Lower lobe of right lung (tissue), 2 donors: ENCODE results near the gene LAMTOR2. TPM values are rescaled to one million over a fixed set of nuclear protein-coding genes. Genes with fewer than 3 reads are reported as not detected.
A peak's percentile ranks its signal among the peaks of the same experiment; 100 is the strongest.

Experiments
- ATAC-seq, 2 donors: fragments of 200-7000 bp; cut with Tn5 transposase; one replicate each; pipeline ENCODE4 v1.9.1; 2020 to 2022; ENCODE audit warnings: mild to moderate bottlenecking in 2 of 2, moderate library complexity in 2 of 2
- DNase-seq: peaks from one replicate; pipeline ENCODE4 v3.0.0-alpha.2; 2020
- H3K27ac ChIP-seq: fragments of 200-600 bp; one replicate; pipeline ENCODE4 v1.8.0; 2022
- H3K27me3 ChIP-seq: fragments of 200-600 bp; one replicate; pipeline ENCODE4 v1.8.0; 2022; ENCODE audit warnings: low read depth
- H3K36me3 ChIP-seq: fragments of 200-600 bp; one replicate; pipeline ENCODE4 v1.8.0; 2022; ENCODE audit warnings: mild to moderate bottlenecking
- H3K4me1 ChIP-seq: fragments of 200-600 bp; one replicate; pipeline ENCODE4 v1.8.0; 2022
- H3K4me3 ChIP-seq: fragments of 200-600 bp; one replicate; pipeline ENCODE4 v1.8.0; 2022; ENCODE audit warnings: mild to moderate bottlenecking
- H3K9me3 ChIP-seq: fragments of 200-600 bp; one replicate; pipeline ENCODE4 v1.8.0; 2022
- CTCF ChIP-seq: fragments of 200-600 bp; IDR thresholded peaks from one replicate; pipeline ENCODE4 v1.8.0; 2022; ENCODE audit warnings: antibody characterized with exemption, mild to moderate bottlenecking
- intact Hi-C: fragments of 100-400 bp; cut with DNase I; formaldehyde crosslinking; loops from one replicate; pipeline ENCODE4 v1.11.0; 2022
- total RNA-seq: library from RNA; stranded (reverse); fragmentation: NEBNext Ultra II Directional; extraction: Animal tissue kit (Norgen Biotek cat#: 25700); gene quantifications from one replicate; pipeline ENCODE4 v1.2.1, GENCODE V29; 2021
- donor health status: DM: no; HTN: yes; CAD: no; lungs with severe emphysema.

LAMTOR2 gene
- total RNA-seq, 1 donor from 2014 or later: 66.5 TPM

GRCh38 chr1:156104861-156105832 is 50.6 kb downstream of the LAMTOR2 start:
- peaks cover 65% of the 10 kb centered on the region for H3K4me1 ChIP-seq
- no peaks in the 10 kb centered on the region for H3K27me3 ChIP-seq
- DNase-seq (no peak), ATAC-seq (peak; percentile 14 to 37)
- H3K27ac ChIP-seq: peak overlapping the region; percentile 98
- no peaks in the 10 kb centered on the region for H3K9me3 ChIP-seq
- peak overlapping the region; percentile 52 for H3K4me3 ChIP-seq
- intact Hi-C loops: no loop called here
- TF ChIP-seq CTCF: no peak
- no peaks in the 10 kb centered on the region for H3K36me3 ChIP-seq

- DNase-seq (no peak), ATAC-seq (peak; percentile 3 to 15)
- Histone ChIP-seq H3K27ac (peak overlapping the region; percentile 98), H3K27me3 (no peaks in the 10 kb centered on the region), H3K9me3 (no peaks in the 10 kb centered on the region), H3K36me3 (no peaks in the 10 kb centered on the region), H3K4me1 (peaks cover 53% of the 10 kb centered on the region), H3K4me3 (peak overlapping the region; percentile 52)
- TF ChIP-seq CTCF: no peak
- intact Hi-C loops: no loop called here
These were observed 52.3 kb downstream of the LAMTOR2 start for GRCh38 chr1:156106624-156107488.

- intact Hi-C loops: no loop called here
- ATAC-seq (no peak), DNase-seq (no peak)
- Histone ChIP-seq H3K36me3 (no peaks in the 10 kb centered on the region), H3K27me3 (no peaks in the 10 kb centered on the region), H3K9me3 (no peaks in the 10 kb centered on the region), H3K4me3 (no peak overlapping the region), H3K27ac (peak overlapping the region; percentile 98), H3K4me1 (peaks cover 41% of the 10 kb centered on the region)
- TF ChIP-seq CTCF: no peak
These were observed 53.5 kb downstream of the LAMTOR2 start for GRCh38 chr1:156108057-156108456.

Other genes starting within 250 kb of the LAMTOR2 start
- gene GON4L, start 197.6 kb upstream of the LAMTOR2 start, total RNA-seq: 46.9 TPM
- 9.6 TPM for gene SYT11, start 195.2 kb upstream of the LAMTOR2 start, total RNA-seq
- 56.4 TPM for gene RIT1, start 143.4 kb upstream of the LAMTOR2 start, total RNA-seq
- gene KHDC4, start 120.4 kb upstream of the LAMTOR2 start, total RNA-seq: 42.8 TPM
- not detected for gene RXFP4, start 113.1 kb upstream of the LAMTOR2 start, total RNA-seq
- 252 TPM for gene ARHGEF2, start 76.2 kb upstream of the LAMTOR2 start, total RNA-seq
- gene SSR2, start 33.8 kb upstream of the LAMTOR2 start, total RNA-seq: 207 TPM
- 32.5 TPM for gene UBQLN4, start 984 bp upstream of the LAMTOR2 start, total RNA-seq
- 58.0 TPM for gene RAB25, start 6.4 kb downstream of the LAMTOR2 start, total RNA-seq
- gene MEX3A, start 27.7 kb downstream of the LAMTOR2 start, total RNA-seq: 0.74 TPM
- gene LMNA, start 59.9 kb downstream of the LAMTOR2 start, total RNA-seq: 235 TPM
- 28.9 TPM for gene SEMA4A, start 98.8 kb downstream of the LAMTOR2 start, total RNA-seq
- gene SLC25A44, start 139.3 kb downstream of the LAMTOR2 start, total RNA-seq: 17.7 TPM
- 45.3 TPM for gene PMF1, start 158.2 kb downstream of the LAMTOR2 start, total RNA-seq
- 4.8 TPM for gene BGLAP, start 187.4 kb downstream of the LAMTOR2 start, total RNA-seq
- 2.3 TPM for gene PAQR6, start 193.3 kb downstream of the LAMTOR2 start, total RNA-seq
- gene SMG5, start 228.0 kb downstream of the LAMTOR2 start, total RNA-seq: 68.9 TPM
- 4.8 TPM for gene TMEM79, start 229.5 kb downstream of the LAMTOR2 start, total RNA-seq
- gene GLMP, start 240.9 kb downstream of the LAMTOR2 start, total RNA-seq: 53.7 TPM
- not detected for gene VHLL, start 244.5 kb downstream of the LAMTOR2 start, total RNA-seq